OCI-M1 (cell line): ENCODE results near the gene VPS18.
A peak's percentile ranks its signal among the peaks of the same experiment; 100 is the strongest.

Source experiments
- DNase-seq: peaks from one replicate; lab custom pipeline; 2025; lab: John Stamatoyannopoulos, UW

VPS18 gene

DNA sequence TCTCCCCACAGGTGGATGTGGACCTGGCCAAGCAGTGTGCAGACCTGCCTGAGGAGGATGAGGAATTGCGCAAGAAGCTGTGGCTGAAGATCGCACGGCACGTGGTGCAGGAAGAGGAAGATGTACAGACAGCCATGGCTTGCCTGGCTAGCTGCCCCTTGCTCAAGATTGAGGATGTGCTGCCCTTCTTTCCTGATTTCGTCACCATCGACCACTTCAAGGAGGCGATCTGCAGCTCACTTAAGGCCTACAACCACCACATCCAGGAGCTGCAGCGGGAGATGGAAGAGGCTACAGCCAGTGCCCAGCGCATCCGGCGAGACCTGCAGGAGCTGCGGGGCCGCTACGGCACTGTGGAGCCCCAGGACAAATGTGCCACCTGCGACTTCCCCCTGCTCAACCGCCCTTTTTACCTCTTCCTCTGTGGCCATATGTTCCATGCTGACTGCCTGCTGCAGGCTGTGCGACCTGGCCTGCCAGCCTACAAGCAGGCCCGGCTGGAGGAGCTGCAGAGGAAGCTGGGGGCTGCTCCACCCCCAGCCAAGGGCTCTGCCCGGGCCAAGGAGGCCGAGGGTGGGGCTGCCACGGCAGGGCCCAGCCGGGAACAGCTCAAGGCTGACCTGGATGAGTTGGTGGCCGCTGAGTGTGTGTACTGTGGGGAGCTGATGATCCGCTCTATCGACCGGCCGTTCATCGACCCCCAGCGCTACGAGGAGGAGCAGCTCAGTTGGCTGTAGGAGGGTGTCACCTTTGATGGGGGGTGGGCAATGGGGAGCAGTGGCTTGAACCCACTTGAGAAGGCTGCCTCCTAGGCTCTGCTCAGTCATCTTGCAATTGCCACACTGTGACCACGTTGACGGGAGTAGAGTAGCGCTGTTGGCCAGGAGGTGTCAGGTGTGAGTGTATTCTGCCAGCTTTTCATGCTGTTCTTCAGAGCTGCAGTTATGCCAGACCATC is 8.6 kb downstream of the VPS18 start:
- DNase-seq: peak; percentile 49

DNA sequence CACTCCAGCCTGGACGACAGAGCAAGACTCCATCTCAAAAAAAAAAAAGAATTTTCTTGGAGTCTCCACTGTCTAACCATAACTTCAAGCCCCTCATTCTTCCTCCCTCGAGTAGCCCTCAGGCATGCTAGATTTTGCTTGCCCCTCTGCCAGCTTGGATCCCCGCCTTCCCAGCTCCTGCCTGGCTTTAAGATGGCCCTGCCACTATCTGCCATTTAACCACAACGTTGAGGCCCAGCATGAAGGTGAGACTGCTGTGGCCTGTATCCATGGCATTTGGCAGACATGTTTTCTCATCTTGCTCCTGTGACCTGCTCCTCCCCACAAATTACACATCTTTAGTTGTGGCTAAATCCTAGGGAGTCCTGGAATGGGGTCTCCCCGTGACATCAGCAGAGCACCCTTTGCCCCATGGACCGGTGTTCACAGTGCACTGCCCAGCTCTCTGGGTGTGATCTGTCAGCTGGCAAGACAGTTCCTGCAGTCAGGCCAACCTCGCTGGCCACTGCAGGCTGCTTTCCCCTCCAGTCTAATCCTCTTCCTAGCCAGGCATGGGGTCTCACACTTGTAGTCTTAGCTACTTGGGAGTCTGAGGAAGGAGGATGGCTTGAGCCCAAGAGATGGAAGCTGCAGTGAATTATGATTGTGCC is 10.4 kb downstream of the VPS18 start:
- no peak for DNase-seq

DNA sequence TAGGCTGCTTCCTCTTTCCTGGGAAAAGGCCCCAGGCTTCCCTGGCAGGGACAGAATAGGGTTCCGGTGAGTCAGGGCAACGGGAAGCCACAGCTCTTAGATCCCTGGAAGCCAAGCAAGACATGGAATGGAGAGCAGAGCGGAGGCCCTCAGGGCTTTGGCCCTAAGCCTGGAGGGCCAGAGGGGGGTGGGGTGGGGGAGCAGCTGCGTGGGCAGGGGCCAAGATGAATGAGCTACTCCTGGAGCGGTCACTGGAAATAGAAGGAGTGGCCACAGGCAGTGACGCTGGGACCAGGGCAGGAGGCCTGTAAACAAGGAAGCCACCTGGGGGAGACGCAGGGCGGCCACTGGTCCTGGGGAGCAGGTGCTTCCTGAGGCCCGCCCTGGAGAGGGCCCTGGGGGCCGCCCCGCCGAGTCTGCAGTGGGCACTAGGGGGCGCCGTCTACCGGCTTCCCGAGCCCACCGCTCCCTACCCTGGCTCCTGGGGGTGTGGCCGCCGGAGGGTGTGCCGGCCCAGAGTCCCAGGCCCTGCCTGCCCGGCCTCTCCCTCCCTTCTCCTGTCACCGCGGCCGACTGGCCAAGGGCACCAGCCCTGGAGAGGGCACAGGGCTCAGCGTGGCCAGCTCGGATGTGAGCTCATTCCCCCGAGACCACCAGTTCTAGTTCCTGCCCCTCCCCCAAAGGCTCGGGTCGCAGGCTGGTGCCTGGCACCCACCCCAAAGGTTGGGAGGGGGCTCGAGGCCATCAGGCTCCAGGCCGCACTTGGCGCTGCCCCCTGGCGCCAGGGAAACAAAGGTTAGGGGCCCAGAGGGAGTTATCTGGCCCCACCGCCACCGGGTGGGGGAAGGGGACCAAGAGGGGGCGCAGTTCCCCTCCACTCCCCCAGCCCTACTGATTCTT is 12.1 kb downstream of the VPS18 start:
- DNase-seq: peak; percentile 89

DNA sequence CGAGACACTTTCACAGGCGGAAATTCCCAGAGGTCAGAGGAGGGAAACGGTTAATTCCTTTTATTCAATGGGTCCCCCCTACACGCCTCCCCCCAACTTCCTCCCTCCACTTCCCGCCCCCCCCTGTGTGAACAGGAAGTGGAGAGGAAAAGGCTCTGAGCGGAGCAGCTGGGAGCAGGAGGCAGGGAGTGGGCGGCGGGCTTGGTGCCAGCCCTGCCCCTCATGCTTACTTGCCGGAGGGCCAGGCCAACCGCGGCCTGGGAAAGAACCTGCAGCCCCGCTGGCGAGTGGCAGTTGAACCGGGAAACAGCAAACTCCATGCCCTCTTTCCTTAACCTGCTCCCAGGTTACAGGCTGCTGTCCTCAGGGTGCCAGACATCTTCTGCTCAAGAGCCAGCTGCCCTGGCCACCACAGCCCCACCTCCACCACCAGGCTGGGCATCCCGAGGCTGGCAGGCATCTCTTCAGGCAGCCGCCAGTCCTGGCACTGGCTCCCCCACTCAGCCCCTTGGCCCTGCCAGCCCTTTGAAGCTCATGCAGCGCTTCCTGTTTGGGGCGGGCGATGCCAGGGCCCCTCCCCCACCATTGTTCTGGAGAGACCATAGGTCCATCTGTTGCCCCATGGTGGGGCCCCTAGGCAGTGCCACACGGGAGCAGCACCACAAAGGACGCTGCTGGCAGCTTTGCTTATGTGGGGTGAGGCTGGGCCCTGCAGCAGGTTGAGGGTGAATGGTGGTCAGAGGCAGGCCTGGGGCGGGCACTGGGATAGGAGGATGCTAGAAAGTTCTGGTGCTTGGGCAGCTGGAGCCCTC is 12.9 kb downstream of the VPS18 start:
- DNase-seq: no peak

DNA sequence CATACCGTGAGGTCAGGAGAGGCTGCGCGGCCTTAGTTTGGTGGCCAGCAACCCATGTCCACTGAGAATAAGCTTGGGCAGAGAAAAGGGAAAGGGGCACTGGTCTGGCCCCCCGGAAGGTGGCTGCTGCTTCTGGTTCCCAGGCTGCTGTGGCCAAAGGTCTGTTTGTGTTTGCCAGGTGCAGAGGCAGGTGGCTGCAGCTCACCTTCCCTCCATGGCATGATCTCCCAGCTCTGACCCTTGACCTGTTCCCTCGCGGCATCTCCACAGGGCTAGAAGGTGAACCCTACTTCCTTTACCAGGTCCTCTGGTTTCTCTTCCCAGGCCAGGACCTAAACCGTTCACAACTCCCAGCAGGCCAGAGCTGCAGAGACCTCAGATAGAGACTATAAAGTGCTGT is 13.8 kb downstream of the VPS18 start:
- DNase-seq: no peak

DNA sequence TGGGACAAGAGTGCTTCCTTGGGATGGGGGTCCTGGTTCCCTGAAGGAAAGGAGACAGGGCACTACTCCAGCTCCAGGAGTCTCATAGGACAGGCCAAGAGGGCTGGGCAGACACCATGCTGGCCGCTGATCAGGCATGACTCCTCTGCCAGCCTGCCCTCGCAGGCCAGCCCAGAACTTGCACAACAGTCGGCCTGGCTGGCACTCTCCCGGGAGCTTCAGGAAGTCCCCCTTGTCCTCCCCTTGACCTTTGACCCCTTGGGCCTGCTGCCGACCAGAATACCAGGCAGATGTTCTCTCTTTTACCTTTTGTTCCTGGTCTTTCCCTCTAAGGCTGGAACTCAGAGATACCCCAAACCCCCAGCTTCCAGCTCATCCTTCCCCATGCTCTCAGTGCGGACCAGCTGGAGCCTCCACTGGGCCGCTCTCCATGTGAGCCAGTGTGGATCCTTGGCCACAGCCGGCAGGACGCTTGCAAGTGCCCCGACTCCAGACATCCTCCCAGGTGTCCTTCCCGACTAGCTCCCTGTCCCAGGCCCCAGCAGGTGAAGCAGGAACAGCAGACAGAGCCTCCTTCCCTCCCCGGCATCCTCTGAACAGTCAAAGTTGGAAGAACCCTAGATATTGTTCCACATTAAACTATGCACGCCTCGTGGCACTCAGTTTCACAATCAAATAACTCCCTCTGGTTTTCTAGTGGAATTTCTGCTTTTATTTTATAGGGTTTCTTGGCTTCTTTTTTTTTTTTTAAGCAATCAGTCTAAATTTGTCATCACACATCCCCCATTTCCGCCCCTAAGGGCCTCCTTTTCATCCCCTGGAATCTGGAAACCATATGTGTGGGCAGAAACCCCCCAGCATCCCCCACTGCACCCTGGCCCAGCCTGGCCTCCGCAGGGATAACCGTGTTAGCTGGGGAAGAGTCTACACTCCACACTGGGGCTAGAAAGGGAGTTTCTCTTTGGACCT is 15.7 kb downstream of the VPS18 start:
- DNase-seq: no peak

DNA sequence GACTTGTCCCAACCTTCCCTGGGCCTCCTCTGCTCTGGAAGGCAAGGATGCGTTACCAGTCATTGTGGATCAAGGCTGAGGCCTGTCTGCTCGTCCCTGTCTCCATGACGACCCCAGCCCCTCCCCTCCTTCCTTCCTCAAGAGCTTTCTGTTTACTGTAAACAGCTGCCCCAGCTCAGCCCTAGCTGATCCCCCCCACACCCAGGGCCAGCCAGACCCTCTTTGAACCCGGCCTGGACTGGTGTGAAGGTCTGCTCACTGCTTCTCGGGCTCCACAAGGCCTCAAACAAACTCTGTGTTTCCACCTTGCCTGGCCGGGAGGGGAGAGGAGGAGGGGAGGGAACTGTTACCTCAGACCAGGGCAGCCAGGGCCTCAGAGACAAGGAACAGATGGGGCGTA is 16.9 kb downstream of the VPS18 start:
- DNase-seq: no peak

DNA sequence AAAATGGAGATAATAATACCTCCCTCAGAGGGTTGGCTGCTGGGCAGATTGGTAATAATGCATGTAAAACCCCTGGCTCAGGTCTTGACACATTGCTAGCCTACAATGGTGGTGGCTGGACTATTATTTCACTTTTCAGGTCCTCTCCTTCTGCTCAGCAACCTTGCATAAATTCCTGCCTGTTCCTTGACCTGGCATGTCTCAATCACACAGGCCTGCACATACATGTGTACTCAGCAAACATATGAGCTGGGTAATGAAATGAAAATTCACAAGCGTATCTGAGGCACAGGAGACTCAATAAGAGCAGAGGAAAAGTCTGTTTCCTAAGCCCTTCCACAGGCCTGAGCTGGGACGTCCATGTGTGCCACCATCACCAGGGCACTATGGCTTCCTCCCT is 17.4 kb downstream of the VPS18 start:
- DNase-seq: no peak

DNA sequence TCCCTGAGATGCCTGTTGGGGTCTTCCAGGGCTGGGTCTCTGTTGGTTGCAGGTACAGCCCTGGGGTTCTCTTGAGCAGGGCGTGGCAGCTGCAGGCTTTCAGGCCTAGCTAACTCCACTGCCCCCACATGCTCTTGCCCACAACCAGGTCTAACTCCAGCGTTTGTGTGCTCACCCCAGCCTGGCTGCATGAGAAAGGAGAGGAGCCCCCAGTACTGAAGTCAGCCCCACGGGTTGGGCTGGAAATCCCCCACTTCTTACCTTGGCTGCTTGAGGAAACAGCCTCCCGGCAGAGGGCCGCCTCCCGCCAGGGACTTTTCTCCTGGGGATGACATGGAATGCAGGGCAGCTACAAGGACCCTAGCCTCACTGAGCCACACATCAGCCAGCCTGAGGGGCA is 18.2 kb downstream of the VPS18 start:
- DNase-seq: no peak

DNA sequence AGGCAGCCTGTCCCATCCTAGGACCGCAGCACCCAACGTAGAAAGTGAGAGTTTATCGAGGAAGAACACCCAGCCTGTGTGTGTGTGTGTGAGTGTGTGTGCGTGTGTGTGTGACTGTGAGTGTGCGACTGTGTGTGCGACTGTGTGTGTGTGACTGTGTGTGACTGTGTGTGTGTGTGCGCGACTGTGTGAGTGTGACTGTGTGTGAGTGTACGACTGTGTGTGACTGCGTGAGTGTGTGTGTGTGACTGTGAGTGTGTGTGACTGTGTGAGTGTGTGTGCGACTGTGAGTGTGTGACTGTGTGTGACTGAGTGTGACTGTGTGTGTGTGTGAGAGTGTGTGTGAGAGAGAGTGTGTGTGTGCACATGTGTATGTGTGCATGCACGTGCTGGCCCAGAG is 19.8 kb downstream of the VPS18 start:
- no peak for DNase-seq

DNA sequence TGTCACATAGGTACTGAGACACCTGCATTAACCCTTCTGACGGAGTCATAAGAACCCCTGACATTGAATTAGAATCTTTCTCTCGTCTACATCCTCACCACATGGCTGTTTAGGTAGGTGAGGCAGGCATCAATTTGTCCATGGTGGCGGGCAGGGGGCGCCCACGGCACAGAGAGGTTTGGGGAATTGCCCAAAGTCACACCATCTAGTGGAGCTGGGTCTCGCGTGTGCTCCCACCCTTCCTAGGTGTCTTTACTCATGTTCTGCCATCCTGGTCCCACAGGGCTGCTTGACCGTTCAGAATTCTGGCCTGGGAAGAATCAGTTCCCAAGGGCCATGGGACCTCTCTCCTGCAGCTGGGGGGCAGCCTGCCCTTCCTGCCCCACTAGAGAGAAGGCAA is 20.2 kb downstream of the VPS18 start:
- DNase-seq: peak; percentile 52

DNA sequence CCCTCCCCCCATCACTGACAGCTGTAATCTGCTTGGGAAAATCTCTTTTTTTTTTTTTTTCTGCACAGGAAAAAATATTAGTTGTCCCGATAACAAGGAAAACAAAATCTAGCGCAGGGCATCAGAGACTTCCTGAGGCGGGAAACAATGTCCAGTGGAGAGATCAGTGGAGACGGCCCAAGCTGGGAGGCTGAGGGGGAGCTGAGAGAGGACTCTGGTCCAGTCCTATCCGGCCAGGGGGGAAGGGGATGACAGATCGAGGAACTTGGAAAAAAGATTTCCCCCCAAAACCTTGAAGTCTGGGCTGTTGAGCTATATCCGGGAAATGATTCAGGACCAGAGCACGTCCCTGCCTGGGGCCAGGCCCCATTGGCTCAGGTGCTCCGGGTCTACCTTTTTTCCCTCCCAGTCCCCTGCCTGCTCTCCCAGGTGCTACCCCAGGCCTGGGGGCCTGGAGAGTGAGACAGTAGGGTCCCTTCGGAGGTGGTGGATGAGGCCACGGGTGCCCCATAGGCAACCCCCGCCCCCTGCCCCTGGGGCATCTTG is 20.9 kb downstream of the VPS18 start:
- DNase-seq: no peak

DNA sequence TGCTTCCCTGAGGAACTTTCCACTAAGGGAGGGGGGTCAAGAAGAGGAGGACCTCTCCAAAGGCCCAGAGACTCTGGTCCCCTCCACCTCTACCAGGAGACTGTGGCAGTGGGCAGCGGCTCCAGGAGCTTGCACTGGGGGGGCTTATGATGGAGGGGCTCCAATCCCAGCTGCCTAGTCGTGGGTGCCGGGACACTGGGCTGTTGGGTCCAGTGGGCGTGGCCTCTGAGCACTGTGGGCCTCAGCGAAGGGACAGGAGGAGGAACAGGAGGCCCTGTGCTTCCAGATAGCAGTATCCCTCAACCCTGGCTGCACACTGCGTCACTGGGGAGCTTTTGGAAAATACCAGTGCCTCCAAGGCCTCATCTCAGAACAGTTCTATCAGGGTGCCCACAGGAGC is 21.4 kb downstream of the VPS18 start:
- no peak for DNase-seq

DNA sequence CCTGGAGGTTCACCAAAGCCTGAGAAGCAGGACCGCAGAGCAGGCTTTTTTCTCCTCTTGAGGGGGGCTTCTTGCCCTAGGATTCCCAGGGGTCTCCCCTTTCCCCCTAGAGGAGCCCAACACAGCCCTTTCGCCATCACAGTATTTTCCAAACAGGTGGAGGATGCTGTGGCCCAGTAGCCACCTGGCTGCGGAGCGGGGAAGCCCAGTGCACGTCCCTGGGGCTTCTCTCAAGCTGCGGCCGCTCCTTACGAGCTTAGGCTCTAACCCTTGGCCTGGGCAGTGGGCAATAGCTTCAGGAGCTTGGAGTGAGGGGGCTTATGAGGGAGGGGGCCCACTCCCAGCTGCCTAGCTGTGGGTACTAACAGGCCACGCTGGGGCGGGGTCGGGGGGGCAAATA is 23.3 kb downstream of the VPS18 start:
- DNase-seq: no peak

DNA sequence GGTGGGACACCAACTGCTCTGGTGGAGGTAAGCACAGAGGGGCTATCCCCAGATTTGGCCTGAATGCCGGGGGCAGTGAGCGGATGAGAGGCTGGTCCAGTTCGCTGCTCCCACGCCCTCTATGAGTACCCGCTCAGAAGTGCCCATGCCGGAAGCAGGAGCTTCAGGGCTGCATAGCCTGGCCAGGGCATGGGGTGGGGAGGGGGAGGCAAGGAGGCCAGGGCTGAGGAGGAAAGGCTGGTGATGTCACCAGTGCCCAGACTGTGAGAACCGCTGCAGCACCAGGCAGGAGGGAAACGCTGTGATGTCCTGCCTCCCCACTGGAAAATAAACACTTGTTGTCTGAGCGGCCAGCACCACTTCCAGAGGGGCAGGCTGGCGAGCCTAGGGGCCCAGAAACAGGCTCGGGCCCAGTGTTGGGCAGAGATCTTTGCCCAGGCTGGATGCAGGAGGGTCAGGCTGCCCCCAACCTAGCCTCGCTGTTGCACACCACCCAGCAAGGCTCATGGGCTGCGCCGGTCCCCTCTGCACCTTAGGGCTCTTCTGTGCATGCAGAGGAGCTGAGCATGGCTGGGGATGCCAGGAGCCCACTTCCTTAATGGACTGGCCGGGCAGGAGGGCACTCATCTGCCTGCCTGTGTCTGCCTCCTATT is 24.0 kb downstream of the VPS18 start:
- DNase-seq: no peak

DNA sequence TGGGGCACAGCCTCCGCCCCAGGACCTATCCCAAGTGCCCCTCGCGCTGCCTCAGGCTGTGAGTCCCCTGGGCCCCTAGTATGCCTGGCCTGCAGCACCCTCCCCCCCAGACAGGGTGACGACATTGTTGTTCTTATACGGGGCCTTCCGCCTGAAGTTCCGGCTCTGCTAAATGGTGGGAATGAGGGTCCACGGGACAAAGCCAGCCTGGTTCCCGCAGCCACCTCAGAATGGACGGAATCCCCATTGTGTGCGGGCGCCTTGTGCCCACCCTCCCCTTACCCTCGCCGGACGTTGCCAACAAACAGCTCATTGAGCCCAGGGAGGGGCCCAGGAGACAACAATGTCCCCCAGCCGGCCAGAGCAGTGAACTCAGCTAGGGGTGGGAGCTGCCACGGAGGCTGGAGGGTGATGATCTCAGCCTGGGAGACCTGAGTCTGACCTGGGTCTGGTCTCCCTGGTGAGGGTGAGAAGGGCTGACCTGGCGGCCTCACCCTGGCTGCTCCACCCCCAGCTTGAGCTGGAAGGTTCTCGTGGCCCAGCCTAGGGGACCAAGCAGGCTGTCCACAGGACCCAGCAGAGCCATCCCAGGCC is 24.6 kb downstream of the VPS18 start:
- no peak for DNase-seq

DNA sequence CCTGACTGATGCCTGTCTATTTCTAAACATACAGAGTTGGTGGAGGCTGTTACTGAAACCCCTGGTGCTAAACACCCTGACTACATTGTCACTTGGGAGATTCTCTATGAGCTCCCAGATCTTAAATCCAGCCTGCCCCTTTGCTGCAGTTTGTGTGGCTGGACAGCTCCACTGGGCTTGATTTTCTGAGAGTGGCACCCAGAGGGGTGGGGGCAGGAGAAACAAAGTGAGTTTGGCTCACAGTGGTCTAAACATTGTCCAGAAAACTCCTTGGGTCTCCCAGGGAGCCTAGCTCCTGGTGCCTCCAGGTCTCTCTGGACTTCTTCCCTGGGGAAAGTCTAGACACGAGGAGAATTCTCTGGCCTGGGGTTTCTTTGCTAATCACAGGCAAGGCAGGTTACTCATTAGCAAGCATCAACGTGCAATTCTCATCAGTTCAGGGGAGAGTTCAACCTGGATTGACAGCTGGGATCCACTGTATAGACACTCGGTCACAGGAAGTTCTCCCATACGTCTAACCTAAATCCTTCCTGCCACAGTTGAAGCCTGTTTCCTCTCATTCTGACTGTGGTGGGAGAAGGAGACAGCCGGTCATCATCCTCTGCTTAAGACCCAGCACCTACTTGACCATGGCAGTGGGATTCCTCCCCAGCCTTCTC is 27.8 kb downstream of the VPS18 start:
- DNase-seq: no peak

DNA sequence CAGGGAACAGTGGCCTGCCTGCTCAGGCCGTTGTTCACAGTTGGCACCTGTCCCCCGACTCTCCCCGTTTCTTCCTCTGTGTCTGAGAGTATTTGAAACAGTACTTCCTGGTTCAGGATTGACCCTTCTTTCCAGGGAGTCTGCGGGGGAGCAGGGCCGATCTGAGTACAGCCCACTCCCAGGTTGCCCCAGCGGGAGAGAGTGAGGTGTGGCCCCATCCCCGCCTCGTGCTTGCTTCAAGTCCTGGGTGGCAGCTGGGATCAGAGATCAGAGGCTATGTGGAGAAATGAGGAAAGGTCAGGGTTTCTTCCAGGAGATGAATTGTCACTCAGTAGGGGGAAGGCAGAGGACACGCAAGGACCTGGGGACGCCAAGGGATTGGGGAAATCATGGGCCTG is 28.4 kb downstream of the VPS18 start:
- no peak for DNase-seq

DNA sequence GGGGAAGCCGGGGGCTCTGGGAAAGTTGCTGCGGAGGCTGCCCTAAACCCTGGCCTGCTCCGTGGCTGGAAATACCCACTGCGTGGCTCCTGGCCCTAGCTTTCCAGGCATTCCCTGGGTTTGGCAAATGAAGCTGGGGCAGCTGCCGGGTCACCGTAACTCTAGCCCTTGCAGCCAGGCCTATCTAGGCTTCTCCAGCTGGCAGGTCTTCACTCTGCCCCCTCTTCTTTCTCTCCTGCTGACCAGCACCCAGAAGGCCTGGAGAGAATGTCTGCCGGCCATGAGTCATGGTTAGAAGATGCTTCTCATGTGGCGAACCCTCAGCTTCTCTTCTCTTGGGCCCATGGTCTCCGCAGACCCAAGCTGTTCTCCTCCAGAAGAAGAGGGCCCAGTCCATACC is 29.3 kb downstream of the VPS18 start:
- DNase-seq: no peak
